HG03095 (cell line): ENCODE measurements around the gene INO80B.
"Not testable (repeated sequence)": the region's sequence is repeated elsewhere in the genome, so short reads cannot be mapped to it uniquely, and the experiment has no call there.

ENCODE experiments used
- ATAC-seq: cut with Tn5 transposase; IDR thresholded peaks from one replicate; pipeline ENCODE4 v1.9.1; 2021; ENCODE audit warnings: moderate library complexity; ENCODE audit not compliant: unreplicated experiment

INO80B gene

GRCh38 chr2:74474899-74475298, 20.0 kb downstream of the INO80B start:
- no peak for ATAC-seq

DNA sequence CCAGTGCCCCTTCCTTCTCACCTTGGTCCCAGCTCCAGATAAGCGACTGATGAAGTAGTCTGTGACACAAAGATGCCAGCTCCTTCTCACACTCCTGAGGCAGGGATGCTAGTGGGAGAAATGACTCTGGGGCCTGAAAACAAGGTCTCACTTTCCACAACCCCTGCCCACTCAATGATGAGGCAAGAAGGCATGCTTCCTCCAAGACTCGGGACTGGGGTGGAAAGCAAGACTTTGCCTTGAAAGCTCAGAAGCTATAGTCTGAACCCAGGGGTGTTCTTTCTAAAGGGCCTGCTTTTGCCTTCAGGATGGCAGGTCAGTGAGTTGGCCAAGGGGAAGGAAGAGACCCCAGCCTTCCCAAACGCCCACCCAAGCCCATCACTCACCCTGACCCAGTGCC, 26.5 kb downstream of the INO80B start:
- no peak for ATAC-seq

DNA sequence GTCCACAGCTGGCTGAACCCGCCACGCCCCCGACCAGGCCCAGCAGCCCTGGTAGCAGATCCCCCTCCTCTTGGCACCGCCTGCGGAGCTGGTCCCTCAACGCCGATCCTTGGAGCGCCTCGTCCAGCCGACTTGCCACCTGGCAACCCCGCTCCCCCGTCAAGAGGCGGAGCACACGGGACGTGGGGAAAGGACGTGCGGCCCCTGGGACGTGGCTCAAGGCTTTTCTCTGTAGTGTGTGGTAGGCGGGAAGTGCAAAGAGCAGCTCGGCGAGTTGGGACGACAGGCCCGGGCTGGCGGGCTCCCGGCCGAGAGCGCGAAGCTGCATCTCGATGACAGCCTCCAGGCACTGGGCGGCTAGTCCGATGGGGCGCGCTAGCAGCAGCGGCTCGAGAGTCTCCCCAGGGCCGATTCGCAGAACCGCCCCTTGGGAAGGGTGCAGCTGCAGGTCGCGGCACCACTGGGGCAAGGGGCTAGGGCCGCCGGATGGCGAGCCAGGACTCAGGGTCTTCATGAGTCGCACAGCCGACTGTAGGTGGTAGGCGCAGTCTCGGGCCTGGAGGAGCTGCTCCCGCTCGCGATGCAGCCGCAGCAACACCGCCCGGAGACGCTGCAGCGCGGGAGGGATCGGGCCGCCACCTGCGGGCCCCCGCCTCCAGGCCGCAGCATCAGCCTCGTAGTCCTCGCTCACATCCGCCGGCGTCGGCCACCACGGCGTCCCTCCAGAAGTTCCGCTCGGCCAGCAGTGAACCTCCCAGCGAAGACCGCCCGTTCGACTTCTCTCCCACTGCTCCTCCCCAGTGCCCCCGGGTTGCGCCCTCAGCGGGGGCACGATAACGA, 27.3 kb downstream of the INO80B start:
- ATAC-seq = peak; percentile 28

DNA sequence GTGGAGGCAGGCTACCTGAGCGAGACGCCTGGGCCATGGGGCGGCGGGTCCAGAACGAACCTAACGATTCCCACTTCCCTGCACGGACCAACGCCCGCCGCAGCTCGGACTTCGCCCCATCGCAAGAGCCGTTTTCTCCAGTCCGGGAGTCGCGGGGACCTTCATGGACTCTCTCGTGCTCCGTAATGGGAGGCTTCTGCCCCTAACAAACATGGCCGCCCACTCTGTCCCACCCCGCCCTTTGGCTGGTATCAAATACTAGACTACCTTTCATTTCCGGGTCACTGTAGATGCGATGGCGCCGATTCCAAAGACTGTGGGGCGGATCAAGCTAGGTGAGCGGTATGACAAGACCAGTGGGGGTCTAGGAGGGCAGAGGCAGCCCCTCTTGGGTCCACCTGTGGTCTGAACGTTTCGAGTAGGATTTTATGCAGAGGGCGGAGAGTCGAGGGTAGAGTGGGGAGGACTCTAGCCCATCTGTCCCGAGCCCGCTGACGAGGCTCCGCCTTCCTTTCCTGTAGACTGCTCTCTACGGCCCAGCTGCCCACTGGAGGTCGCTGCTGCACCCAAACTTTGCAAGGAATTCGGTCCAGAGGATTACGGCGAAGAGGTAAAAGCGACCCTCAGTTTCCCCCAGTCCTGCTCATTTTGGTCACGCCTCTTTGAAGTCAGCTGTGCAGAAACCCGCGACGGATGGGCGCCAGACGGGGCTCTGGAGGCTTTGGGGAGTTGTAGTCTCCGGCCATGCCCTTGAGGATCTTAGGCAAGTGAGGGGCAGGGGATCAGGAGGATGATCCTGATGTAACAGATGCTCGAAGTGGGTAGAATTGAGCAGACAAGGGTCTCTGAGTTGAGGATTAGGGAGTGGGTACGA, 28.2 kb downstream of the INO80B start, which contains the start of the genes CCDC142 and TTC31:
TSS of gene CCDC142 (minus strand) at position 198 of the 874 bp plus-strand sequence. CDS start at position 37, 161 bp downstream.
TSS of gene TTC31 (plus strand) at position 281 of the 874 bp plus-strand sequence. CDS start at position 296, 15 bp downstream.
- ATAC-seq = peak; percentile 88

DNA sequence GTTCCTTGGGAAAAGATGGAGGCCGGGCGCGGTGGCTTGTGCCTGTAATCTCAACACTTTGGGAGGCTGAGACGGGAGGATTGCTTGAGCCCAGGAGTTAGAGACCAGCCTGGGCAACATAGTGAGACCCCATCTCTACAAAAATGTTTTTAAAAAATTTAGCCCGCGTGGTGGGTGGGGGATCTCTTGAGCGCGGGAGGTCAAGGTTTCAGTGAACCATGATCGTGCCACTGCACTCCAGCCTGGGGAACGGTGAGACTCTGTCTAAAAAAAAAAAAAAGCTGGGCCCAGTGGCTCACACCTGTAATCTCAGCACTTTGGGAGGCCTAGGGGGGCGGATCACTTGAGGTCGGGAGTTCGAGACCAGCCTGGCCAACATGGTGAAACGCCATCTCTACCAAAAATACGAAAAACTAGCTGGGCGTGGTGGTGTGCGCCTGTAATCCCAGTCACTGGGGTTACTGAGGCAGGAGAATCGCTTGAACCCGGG, 28.8 kb downstream of the INO80B start:
- not testable (repeated sequence) for ATAC-seq

DNA sequence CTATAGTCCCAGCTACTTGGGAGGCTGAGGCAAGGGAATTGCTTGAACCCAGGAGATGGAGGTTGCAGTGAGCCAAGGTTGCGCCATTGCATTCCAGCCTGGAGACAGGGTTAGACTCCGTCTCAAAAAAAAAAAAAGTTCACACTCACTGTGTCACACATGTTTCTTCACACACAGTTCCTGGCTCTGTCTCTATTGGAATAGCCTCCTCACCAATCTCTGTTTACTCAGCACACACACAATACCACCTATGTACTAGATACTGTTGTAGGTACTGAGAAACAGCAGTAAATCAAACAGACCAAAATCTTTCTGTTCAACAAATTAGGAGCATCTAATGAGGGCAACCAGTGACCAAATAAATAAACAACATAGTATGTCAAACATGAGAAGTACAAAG, 31.3 kb downstream of the INO80B start:
- ATAC-seq = no peak

GRCh38 chr2:74488643-74489481, 34.0 kb downstream of the INO80B start:
- no peak for ATAC-seq

- no peak for ATAC-seq
These were observed 35.0 kb downstream of the INO80B start for GRCh38 chr2:74489906-74490305.

- ATAC-seq = no peak
These were observed 37.0 kb downstream of the INO80B start for GRCh38 chr2:74491648-74492544.

GRCh38 chr2:74493546-74493945, 38.7 kb downstream of the INO80B start:
- no peak for ATAC-seq

GRCh38 chr2:74495440-74495839, 40.6 kb downstream of the INO80B start:
- no peak for ATAC-seq

- no peak for ATAC-seq
These were observed 42.3 kb downstream of the INO80B start for GRCh38 chr2:74496997-74497776.

- ATAC-seq = no peak
These were observed 43.1 kb downstream of the INO80B start for GRCh38 chr2:74497777-74498499.

GRCh38 chr2:74498500-74499266, 43.8 kb downstream of the INO80B start:
- no peak for ATAC-seq

- no peak for ATAC-seq
These were observed 44.5 kb downstream of the INO80B start, which contains the start of gene LBX2 for GRCh38 chr2:74499267-74499939. LBX2 (minus strand) TSS chr2:74499603; CDS start chr2:74499537, 66 bp downstream.

GRCh38 chr2:74499940-74500577, 45.2 kb downstream of the INO80B start:
- no peak for ATAC-seq
